Neuron (in vitro differentiated cells): ENCODE results near the gene MCU.
"Not testable (repeated sequence)": the region's sequence is repeated elsewhere in the genome, so short reads cannot be mapped to it uniquely, and the experiment has no call there.

Experiments
- H2AFZ ChIP-seq: one replicate; pipeline ENCODE4 v1.6.1; 2013; ENCODE audit warnings: low read depth, mild to moderate bottlenecking, inconsistent platforms, low read length, moderate library complexity
- H3K27me3 ChIP-seq: one replicate; pipeline ENCODE4 v1.6.1; 2013; ENCODE audit warnings: low read length; ENCODE audit not compliant: insufficient read depth
- H3K36me3 ChIP-seq: one replicate; pipeline ENCODE4 v1.6.1; 2013; ENCODE audit warnings: low read length; ENCODE audit not compliant: insufficient read depth
- H3K4me1 ChIP-seq: one replicate; pipeline ENCODE4 v1.6.1; 2013; ENCODE audit warnings: low read length; ENCODE audit not compliant: insufficient read depth
- H3K4me3 ChIP-seq: 2 replicates; pipeline ENCODE4 v1.5.1; 2013; ENCODE audit warnings: mild to moderate bottlenecking, low read length, moderate library complexity
- H3K9me3 ChIP-seq: one replicate; pipeline ENCODE4 v1.6.1; 2013; ENCODE audit warnings: low read length

MCU gene

GRCh38 chr10:72663971-72664370 is 28.0 kb upstream of the MCU start:
- Histone ChIP-seq H3K27me3 (no peaks in the 10 kb centered on the region), H3K36me3 (no peaks in the 10 kb centered on the region), H2AFZ (no peak overlapping the region), H3K4me3 (no peak overlapping the region), H3K4me1 (no peaks in the 10 kb centered on the region), H3K9me3 (no peaks in the 10 kb centered on the region)

- Histone ChIP-seq H3K4me1 (no peaks in the 10 kb centered on the region), H3K36me3 (no peaks in the 10 kb centered on the region), H3K4me3 (no peak overlapping the region), H3K9me3 (no peaks in the 10 kb centered on the region), H3K27me3 (no peaks in the 10 kb centered on the region), H2AFZ (no peak overlapping the region)
Observed at GRCh38 chr10:72665925-72666324, 26.0 kb upstream of the MCU start.

GRCh38 chr10:72667207-72667864 is 24.6 kb upstream of the MCU start:
- no peak overlapping the region for H2AFZ ChIP-seq
- no peaks in the 10 kb centered on the region for H3K9me3 ChIP-seq
- H3K4me1 ChIP-seq = no peaks in the 10 kb centered on the region
- H3K36me3 ChIP-seq = no peaks in the 10 kb centered on the region
- no peaks in the 10 kb centered on the region for H3K27me3 ChIP-seq
- H3K4me3 ChIP-seq = no peak overlapping the region

- Histone ChIP-seq H3K27me3 (no peaks in the 10 kb centered on the region), H3K4me1 (no peaks in the 10 kb centered on the region), H3K9me3 (no peaks in the 10 kb centered on the region), H3K36me3 (no peaks in the 10 kb centered on the region), H3K4me3 (no peak overlapping the region), H2AFZ (no peak overlapping the region)
Observed at GRCh38 chr10:72673280-72673679, 18.7 kb upstream of the MCU start.

GRCh38 chr10:72674174-72674573 is 17.8 kb upstream of the MCU start:
- H3K27me3 ChIP-seq, H3K36me3 ChIP-seq, H2AFZ ChIP-seq, H3K4me1 ChIP-seq, H3K9me3 ChIP-seq, H3K4me3 ChIP-seq: not testable (repeated sequence)

GRCh38 chr10:72679838-72680241 is 12.1 kb upstream of the MCU start:
- H3K4me3 ChIP-seq = no peak overlapping the region
- no peaks in the 10 kb centered on the region for H3K36me3 ChIP-seq
- no peaks in the 10 kb centered on the region for H3K4me1 ChIP-seq
- H3K9me3 ChIP-seq = no peaks in the 10 kb centered on the region
- no peaks in the 10 kb centered on the region for H3K27me3 ChIP-seq
- H2AFZ ChIP-seq = no peak overlapping the region

- Histone ChIP-seq H3K27me3 (no peaks in the 10 kb centered on the region), H3K9me3 (no peaks in the 10 kb centered on the region), H2AFZ (no peak overlapping the region), H3K4me3 (no peak overlapping the region), H3K4me1 (no peaks in the 10 kb centered on the region), H3K36me3 (no peaks in the 10 kb centered on the region)
Observed at GRCh38 chr10:72682638-72683037, 9.3 kb upstream of the MCU start.

- no peaks in the 10 kb centered on the region for H3K36me3 ChIP-seq
- H3K4me1 ChIP-seq = no peaks in the 10 kb centered on the region
- H2AFZ ChIP-seq = no peak overlapping the region
- no peaks in the 10 kb centered on the region for H3K27me3 ChIP-seq
- no peaks in the 10 kb centered on the region for H3K9me3 ChIP-seq
- H3K4me3 ChIP-seq = no peak overlapping the region
Observed at GRCh38 chr10:72685264-72685921, 6.5 kb upstream of the MCU start.

GRCh38 chr10:72686430-72686829 is 5.5 kb upstream of the MCU start:
- not testable (repeated sequence) for H3K36me3 ChIP-seq, H3K4me3 ChIP-seq, H2AFZ ChIP-seq, H3K9me3 ChIP-seq, H3K27me3 ChIP-seq, H3K4me1 ChIP-seq

GRCh38 chr10:72687035-72687434 is 4.9 kb upstream of the MCU start:
- H3K27me3 ChIP-seq = no peaks in the 10 kb centered on the region
- no peaks in the 10 kb centered on the region for H3K4me1 ChIP-seq
- no peak overlapping the region for H3K4me3 ChIP-seq

GRCh38 chr10:72688208-72688651 is 3.7 kb upstream of the MCU start:
- Histone ChIP-seq H3K9me3 (no peaks in the 10 kb centered on the region), H2AFZ (no peak overlapping the region)

More at GRCh38 chr10:72687035-72687434, 4.9 kb upstream of the MCU start:
- H2AFZ ChIP-seq = no peak overlapping the region
- no peaks in the 10 kb centered on the region for H3K36me3 ChIP-seq
- H3K9me3 ChIP-seq = no peaks in the 10 kb centered on the region

GRCh38 chr10:72689660-72690059 is 2.3 kb upstream of the MCU start:
- Histone ChIP-seq H2AFZ (no peak overlapping the region), H3K4me3 (no peak overlapping the region), H3K36me3 (no peaks in the 10 kb centered on the region), H3K27me3 (no peaks in the 10 kb centered on the region), H3K9me3 (no peaks in the 10 kb centered on the region), H3K4me1 (peaks cover 18% of the 10 kb centered on the region)

More at GRCh38 chr10:72688208-72688651, 3.7 kb upstream of the MCU start:
- Histone ChIP-seq H3K27me3 (no peaks in the 10 kb centered on the region), H3K4me1 (peaks cover 7% of the 10 kb centered on the region), H3K4me3 (no peak overlapping the region), H3K36me3 (no peaks in the 10 kb centered on the region)

GRCh38 chr10:72690071-72690755 is 1.7 kb upstream of the MCU start:
- Histone ChIP-seq H3K9me3 (no peaks in the 10 kb centered on the region), H3K4me1 (peaks cover 18% of the 10 kb centered on the region), H2AFZ (no peak overlapping the region), H3K27me3 (no peaks in the 10 kb centered on the region), H3K36me3 (no peaks in the 10 kb centered on the region), H3K4me3 (no peak overlapping the region)
